OCI-LY1 (cell line): ENCODE data around the gene KCNH2.

Source experiments
- CTCF ChIP-seq: fragments of 200-600 bp; sonication (generic), shearing (Covaris generic); IDR thresholded peaks from 2 replicates; pipeline ENCODE4 v1.5.1; 2017; ENCODE audit warnings: mild to moderate bottlenecking, antibody characterized with exemption, low read length, moderate library complexity, mixed read lengths
- EZH2 ChIP-seq: fragments of 200-600 bp; sonication (generic), shearing (Covaris generic); IDR thresholded peaks from 2 replicates; pipeline ENCODE4 v1.8.0; 2017; ENCODE audit warnings: borderline replicate concordance, mixed run types, mild to moderate bottlenecking, antibody characterized with exemption, low read length, moderate library complexity, mixed read lengths

GRCh38 chr7:150978126-150978789 lies at the start of gene KCNH2:
- TF ChIP-seq CTCF: no peak
- no peak for TF ChIP-seq EZH2
